Esophagus mucosa (tissue), 1 donor: ENCODE data around the gene TMEM44. TPM values are rescaled to one million over a fixed set of nuclear protein-coding genes. Genes with fewer than 3 reads are reported as not detected.

Experiments used
- ATAC-seq: fragments of 200-7000 bp; cut with Tn5 transposase; one replicate; pipeline ENCODE4 v1.9.1; 2020
- total RNA-seq: library from RNA; stranded (reverse); gene quantifications from one replicate; pipeline ENCODE4 v1.2.4, GENCODE V29; 2023
- donor health status: DM: yes; HTN: yes; CAD: no.

Gene TMEM44
- total RNA-seq, 1 donor from 2014 or later, result 7.9 TPM

DNA sequence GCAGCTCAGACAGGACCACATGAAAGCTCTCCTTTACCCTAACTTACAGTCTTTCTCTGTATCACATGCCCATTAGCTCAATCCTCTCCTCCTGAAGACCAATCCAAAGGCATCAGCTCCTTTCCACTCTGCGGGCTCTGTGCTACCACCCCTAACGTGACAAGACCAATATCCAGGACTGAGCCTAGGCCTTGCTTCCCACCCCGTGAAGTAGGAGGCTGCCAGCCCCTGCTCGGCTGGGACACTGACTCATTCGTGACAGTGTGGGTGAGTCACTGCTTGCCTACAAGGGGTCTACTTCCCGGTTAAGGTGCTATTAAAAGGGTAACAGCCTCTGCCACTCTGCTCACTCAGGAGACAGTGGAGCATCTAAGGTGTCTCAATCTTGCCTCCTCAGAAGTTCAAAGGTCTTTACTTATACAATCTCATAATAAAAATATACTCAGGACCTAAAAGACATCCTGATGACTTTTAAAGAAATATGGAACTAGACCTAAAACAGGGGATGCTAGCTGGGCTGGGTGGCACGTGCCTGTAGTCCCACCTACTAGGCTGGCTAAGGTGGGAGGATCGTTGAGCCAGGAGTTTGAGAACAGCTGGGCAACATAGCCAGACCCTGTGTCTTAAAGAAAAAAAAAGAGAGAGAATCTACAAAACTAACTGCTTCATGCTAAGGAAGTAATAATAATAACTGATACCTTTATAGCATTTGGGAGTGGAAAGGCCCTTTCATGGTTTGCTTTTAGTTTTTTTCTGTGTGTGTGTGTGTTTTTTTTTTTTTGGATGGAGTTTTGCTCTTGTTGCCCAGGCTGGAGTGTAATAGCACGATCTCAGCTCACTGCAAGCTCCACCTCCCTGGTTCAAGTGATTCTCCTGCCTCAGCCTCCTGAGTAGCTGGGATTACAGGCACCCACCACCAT, 55.0 kb downstream of the TMEM44 start:
- peak; percentile 40 for ATAC-seq

DNA sequence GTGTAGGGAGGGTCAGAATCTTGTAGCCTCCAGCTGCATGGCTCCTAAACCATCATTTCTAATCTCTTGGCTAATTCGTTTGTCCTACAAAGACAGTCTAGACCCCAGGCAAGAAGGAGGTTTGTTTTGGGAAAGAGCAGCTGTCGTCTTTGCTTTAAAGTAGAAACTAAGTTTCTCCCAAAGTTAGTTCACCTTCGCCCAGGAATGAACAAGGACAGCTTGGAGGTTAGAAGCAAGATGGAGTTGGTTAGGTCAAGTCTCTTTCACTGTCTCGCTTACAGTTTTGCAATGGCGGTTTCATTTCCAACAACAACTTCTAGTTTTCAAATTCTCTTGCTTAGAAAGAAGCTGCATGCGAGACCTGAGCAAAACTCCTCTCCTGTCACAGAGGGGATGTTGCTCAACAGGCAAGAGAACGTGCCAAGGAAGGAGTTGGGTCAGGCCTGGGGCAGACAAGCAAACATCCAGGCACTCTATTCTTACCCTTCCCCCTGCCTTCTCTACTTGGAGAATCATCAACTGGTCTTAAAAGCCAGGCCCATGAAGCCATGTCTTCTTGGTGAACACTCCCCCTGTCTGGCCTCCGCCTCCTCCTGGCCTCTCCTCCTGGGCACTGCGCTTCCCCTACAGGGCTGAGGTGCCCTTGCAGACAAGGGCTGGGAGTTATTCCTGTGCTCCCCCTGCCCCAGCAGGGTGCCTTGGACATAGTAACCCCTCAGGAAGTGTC, 57.6 kb downstream of the TMEM44 start:
- peak; percentile 60 for ATAC-seq

DNA sequence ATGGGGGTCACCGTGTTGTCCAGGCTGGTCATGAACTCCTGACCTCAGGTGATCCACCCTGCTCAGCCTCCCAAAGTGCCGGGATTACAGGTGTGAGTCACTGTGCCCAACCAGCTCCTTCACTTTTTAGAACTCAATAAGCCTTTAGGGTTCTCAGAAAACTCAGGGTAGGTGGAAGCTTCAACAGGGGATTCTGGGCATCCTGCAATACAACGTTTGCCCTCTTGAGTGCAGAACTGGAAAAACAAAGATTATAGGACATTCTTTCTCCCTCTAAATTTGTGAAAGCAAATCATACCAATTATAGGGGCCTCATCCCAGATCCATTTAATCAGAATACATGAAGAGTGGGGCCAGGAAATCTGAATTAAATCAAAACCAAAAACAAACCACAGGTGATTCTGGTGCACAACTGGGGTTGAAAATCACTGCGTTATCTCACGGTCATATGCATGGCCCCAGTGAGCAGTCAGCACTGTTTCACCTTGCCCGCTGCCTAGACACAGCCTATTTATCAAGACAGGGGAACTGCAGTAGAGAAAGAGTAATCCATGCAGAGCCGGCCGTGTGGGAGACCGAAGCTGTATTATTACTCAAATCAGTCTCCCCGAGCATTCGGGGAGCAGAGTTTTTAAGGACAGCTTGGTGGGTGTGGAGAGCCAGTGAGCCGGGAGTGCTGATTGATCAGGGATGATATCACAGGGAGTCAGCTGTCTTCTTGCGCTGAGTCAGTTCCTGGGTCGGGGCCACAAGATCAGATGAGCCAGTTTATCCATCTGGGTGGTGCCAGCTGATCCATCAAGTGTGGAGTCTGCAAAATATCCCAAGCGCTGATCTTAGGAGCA, 58.4 kb downstream of the TMEM44 start:
- ATAC-seq, result peak; percentile 60

DNA sequence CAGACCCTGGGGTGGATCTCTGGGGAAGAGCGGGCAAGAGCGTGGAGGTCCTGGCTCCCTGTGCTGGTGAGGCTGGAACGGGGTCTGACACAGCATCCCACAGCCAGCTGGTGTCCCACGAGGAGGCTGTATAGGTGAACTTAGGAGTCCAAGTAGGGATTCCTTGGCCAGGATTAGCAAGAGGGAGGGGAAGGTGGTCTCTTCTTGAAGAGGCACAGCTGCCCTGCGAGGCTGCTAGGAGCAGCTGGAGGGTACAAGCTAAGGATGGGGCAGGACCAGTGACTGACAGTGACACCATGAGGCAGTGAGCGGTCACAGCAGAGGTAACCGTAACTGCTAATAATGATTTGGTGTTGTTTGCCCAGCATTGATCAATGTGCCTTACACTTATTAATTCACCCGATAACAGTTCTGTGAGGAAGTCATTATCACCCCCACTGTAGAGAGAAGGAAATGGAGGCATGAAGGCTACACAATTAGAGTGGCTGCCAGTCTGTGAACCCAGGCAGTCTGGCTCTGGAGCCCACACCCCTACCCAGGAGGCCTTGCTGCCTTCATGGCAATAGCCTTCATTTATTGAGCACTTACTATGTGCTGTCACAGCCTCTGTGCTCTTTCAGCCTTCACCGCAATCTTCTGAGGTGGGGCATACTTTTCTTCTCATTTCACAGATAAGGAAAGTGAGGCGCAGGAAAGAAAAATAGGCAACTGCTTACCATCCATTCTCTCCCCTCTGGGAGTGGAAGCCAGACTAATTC, 59.4 kb downstream of the TMEM44 start:
- ATAC-seq, result peak; percentile 64

DNA sequence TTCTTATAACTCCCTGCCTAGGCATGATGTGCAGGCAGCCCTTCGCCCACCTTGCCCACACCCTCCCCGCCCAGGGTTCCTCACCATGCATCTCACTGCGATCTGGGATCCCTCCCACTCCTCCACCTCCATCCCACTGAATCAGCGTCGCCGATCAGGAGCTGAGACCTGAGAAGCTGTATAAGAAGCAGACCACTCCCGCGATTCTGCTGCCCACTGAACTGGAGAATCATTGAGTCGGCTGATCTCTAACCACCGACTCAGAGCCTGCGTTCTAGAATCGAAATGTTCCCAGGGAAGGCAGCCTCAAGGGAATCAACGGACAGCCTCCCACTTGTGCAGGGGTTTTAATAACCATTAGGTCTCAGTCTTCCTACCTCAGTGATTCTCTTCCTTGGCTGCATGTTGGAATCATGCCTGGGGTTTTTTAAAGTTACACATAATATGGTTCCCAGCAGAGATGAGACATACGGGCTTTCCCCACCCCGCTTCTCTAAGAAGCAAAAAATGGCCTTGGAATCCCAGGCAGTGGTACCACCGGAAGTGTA, 60.2 kb downstream of the TMEM44 start:
- no peak for ATAC-seq

DNA sequence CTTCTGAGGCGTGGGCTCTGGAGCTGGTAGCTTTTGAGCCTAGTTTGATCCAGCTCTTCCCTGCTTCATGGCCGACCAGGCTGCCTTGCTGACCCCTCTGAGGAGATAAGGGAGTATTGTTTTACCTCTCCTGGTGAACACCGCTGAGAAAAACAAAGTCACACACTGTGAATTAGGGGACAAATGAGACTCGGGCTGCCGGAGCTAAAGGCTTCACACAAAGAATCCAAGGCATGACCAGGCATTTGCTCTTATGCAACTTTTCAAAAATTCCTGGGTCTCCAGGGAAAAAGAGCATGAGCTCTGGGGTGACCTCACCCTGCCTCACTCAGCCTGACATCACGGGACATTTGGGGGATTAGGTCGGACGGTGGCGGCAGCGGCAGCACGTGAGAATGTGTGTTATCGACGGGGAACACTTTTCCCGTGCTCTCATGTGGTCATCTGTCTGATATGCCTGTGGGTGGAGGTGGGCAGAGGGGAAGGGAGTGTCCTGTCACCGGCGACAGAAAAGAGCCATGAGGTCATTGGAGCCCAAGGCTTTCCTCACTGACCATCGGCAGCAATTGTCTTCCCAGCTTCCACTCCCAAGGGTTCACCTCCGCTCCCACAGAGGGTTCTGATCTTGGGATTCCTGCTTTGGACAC, 61.0 kb downstream of the TMEM44 start:
- no peak for ATAC-seq

DNA sequence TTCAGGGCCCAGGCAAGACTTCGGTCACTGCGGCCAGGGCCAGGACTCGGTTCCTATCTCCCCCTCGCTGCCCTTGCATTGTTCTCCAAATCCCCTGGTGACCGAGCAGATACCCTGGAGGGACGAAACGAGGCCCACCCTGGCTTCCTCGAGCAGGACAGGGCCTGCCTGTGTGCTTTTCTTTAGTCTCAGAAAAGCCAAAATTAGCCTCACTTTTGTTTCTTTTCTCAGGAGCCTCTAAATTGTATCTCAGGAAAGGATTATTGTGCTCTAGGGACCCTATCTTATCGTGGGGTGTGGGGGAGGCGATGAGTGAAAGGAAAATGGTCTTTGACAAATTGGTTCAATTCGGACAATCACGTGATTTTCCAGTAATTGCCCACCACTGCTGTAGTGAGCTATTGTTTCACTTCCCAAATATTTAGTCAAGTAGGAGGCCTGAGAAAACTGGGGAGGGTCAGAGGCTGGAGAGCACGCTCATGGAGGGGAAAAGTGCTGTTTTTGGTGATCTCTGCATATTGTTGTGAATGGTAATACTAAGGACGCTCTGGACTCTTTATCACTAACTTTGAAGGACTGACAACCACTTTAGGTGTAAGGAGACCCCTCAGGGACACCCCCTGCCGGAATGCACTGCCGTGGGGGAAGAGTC, 61.6 kb downstream of the TMEM44 start:
- ATAC-seq, result no peak

DNA sequence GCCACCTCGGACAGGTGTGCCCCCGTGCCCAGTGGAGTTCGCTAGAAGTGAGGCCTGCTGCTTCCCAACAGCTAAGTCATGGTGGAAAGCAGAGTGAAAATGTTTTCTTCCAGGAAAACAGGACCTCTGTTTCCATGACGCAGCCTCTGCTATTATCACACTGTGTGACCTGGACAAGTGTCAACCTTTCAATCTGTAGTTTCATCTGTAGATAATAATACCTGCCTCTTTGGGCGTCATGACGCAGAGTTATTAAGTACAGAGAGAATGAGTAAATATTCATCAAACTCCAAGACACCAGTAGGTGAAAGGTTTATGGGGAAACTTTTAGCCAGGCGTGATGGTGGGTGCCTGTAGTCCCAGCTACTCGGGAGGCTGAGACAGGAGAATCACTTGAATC, 62.3 kb downstream of the TMEM44 start:
- no peak for ATAC-seq

DNA sequence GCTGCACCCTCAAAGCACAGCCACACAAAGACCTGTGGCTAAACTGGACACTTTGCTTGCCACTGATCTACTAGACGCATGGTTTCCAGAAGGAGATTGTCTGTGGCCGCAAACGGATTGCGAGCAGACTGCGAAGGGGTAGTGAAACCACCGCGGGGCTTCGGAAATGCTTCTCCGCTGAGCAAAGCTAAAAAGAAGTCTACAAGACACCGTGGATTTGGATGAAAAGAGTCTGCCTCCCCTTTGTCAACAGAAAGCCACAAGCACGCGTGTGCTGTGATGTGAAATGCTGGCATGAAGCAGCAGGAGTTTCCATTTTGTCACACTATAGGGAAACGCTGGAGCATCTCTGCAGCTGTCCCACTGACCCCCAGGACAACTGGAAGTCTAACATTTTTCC, 63.0 kb downstream of the TMEM44 start:
- no peak for ATAC-seq

DNA sequence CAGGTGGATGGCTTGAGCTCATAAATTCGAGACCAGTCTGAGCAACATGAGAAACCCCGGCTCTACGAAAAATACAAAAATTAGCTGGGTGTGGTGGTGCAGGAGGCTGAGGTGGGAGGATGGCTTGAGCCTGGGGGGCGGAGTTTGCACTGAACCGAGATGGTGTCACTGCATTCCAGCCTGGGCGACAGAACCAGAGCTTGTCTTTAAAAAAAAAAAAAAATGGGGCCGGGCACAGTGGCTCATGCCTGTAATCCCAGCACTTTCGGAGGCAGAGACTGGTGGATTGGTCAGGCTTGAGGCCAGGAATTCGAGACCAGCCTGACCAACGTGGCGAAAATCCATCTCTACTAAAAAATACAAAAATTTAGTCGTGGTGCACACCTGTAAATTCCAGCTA, 64.0 kb downstream of the TMEM44 start:
- ATAC-seq, result no peak

DNA sequence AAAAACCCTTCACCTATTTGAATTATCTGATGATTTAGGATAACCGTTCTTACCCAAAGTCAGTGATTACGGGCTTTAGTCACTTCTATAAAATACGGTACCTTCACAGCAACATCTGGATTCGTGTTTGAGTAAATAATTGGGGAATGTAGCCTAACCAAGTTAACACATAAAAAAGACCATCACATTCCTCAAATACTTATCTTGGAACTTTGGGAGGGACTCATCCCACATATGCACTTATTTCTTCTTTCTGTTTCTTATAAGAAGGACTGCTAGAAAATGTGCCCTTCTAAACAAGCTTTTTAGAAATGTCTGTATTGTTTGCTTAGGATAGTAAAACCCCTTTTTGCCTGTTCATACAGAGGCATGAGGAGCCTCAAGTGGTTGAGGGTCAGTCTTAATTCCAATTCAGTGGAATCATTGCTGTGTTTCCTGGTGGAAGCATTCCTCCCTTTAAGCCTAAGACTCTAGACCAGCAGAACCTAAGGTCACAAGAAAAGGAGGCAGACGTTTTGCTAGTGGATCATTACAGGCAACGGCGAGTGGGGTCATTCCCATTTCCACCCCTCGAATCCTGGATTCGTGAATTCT, 67.5 kb downstream of the TMEM44 start:
- no peak for ATAC-seq

DNA sequence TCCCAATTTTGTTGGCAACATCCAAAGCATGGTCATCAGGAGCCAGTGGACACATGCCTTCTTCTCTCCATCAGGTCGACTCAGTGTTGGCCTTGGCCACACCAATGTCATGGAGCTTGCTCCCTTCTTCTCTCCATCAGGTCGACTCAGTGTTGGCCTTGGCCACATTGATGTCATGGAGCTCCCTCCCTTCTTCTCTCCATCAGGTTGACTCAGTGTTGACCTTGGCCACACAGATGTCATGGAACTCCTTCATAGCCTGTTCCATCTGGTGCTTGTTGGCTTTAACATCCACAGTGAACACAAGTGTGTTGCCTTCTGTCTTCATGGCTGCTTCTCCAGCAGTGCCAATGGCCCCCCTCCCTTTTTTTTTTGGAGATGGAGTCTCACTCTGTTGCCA, 70.2 kb downstream of the TMEM44 start:
- ATAC-seq, result no peak

DNA sequence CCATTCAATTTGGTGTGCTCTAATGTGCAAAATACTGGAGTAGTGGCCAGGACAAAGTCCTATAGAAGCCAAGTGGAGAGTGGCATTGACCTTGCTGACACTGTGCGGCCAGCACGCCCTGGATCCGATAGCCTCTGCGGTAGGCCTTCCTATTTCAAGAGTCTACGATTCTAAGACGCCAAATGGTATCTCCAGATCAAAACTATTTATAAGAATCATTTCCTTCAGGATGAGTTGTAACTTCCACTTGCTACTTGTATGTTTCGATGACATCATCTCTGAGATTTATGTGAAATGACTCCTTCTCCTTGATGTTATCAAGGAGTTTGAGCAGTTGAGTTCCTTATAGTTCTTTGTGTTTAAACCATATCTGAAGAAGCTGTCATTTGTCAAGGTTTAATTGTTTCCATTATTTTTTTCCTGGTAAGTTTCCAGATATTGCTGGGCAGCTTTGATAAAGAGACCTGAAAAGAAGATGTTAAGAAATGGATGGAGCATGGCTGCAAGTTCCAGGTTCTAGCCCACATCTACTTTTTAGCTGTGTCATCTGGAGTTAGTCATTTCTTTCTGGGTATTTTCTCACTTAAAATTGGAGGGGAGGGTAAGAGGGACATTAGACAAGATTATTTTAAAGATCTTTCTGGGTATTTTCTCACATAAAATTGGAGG, 71.8 kb downstream of the TMEM44 start:
- no peak for ATAC-seq

DNA sequence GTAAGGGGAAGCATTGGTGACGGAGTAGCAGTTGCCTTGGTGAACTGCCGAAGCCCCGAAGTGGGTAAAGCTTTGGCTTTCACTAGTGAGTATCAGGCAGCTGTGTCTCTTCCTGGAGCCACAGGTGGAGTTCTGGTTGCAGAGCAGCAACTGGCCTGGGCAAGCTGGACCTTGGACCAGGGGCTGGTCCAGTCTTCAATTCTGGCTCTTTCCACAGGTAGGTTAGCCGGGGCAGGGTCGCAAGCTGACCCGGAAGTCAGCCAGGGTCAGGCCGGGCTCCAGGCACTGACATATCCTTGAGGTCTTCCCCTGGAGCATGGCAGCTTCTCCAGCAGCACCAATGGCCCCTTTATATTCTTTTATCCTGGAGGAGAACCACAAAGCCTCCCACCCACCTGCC, 73.2 kb downstream of the TMEM44 start:
- ATAC-seq, result no peak

DNA sequence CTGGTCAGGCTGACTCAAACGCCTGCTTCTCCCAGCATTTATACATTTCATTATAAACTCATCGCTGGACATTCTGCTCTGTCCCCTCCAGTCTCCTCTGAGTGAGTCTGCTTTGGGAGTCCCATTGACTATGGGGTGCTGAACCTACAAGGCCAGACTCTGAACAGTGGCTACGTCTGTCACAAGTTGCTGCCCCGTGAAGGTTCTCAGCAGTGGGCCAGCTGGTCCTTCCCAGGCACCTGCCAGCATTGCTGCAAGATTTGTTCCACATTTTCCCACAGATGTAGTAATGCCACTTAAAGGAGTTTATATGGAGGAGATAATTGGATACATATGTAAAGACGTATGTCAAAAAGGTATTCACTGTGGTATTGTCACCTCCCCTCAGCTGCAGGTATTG, 73.7 kb downstream of the TMEM44 start:
- no peak for ATAC-seq

DNA sequence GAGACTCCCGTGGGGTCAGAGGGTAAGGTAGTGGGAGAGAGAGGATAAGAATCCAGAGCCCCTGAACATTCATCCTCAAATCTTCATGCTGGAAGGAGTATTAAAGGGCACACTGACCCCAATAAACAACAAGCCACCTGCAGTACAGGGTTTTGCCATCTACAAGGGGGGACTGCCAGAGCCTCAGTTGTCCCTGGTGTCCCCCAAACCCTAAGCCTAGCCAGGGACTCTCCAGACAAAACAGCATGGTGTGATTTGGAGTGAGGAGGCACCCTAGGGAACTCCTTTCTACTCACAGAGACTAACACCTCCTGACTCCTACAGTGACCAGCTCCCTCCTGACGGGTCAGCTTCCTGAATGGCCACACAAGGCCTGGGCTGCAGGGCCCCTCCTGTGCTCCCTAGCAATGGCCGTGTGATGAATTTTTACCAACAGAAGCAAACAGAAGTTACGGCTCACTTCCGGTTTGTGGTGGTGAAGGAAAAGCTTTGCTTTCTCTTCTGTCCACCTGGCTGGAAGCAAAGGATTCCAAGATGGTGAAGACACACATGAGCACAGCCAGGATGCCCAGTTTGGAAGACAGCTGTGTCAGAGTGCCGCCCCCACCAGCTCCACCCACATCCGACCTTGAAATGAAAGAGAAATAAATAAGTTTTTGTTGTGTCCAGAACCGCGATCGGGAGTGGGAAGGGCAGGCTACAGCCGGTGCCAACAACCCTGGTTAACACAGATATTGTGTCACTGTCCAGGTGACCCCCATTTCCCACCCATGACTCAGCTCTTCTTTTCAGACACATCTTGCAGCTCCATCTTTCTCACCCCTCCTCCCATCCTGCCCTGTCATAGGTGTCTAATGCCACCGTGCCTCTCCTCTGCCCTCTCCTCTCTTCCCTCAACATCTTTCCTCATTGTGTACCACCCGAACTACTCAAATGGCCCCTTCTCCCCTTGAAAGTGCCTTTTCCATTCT, 76.8 kb downstream of the TMEM44 start:
- ATAC-seq, result peak; percentile 28

DNA sequence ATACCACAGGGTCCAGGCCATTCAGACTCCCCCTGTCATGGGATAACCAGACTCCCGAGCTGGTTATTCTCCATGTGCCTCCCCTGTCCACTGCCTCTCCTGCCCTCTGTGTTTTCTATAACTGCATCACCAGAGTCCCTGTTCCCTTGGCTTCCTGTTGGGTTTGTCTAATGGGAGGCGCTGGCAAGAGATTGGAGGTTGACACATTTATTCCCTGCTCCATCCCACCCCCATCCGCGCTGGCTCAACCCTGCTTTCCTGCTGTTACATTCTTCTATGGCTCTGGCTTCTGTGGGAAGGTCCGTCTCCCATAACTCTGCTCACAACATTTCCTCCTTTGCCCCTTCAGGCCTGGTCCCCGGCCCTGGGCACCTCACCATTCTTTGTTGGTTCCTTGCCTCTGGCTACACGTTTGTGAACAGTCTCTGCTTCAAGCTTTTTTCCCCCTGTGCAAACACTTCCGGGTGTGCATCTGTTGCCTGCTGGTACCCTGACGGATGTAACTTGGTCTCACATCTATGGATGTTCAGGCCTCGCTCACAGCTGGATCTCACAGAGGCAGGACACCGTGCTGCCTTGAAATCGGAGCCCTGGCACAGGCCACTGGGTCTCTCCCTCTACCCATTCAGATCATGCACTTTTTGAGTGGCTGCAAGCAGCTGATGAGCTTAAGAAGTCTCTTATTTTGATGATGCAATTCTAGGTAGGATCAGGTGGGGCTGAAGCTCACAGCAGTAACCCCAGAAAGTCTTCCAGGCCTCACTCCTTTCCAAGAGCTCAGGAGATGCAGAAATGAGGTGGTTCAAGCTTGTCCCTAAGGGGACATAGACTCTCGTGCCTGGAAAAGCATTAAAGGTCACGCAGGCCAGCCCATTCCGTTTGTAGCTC, 77.8 kb downstream of the TMEM44 start:
- ATAC-seq, result no peak
